Stimulated activated naive B cell treated with anti-CD40 and anti-IgM and Interleukin-4, amounts not matched to agents 10 μg/mL and 1 μg/mL and 100 μg/mL, for 72 hours (primary cell): Measurements from ENCODE around the gene TRIM66.

Source experiments
- ATAC-seq, 2 donors: fragments of 150-1000 bp; cut with Tn5 transposase; replicated peaks; 2 replicates each; pipeline ENCODE4 v1.10.0; 2021; ENCODE audit warnings: moderate library complexity in 1 of 2
- DNase-seq: peaks from one replicate; pipeline ENCODE4 v3.0.0; 2021
- H3K27ac Mint-ChIP-seq: one replicate; pipeline ENCODE4 v1.8.0; 2022; ENCODE audit warnings: mild to moderate bottlenecking, mixed read lengths
- H3K27me3 Mint-ChIP-seq, 2 donors: one replicate each; pipeline ENCODE4 v1.8.0; 2022; ENCODE audit warnings: mixed read lengths in 2 of 2
- H3K36me3 Mint-ChIP-seq, 2 donors: one replicate each; pipeline ENCODE4 v1.8.0; 2022; ENCODE audit warnings: mixed read lengths in 2 of 2, mild to moderate bottlenecking in 1 of 2
- H3K4me1 Mint-ChIP-seq, 2 donors: one replicate each; pipeline ENCODE4 v1.8.0; 2022; ENCODE audit warnings: mixed read lengths in 2 of 2, mild to moderate bottlenecking in 1 of 2
- H3K4me3 Mint-ChIP-seq, 2 donors: one replicate each; pipeline ENCODE4 v1.8.0; 2022; ENCODE audit warnings: mild to moderate bottlenecking in 2 of 2, mixed read lengths in 2 of 2, moderate library complexity in 1 of 2
- H3K9me3 Mint-ChIP-seq, 2 donors: one replicate each; pipeline ENCODE4 v1.8.0; 2022; ENCODE audit warnings: mixed read lengths in 2 of 2, mild to moderate bottlenecking in 1 of 2

The TRIM66 gene

GRCh38 chr11:8707541-8708191 lies 25.2 kb upstream of the TRIM66 start:
- no peaks in the 10 kb centered on the region for H3K27me3 Mint-ChIP-seq
- DNase-seq, result no peak
- peaks cover 4 to 5% of the 10 kb centered on the region in 2 donors for H3K36me3 Mint-ChIP-seq
- no peaks in the 10 kb centered on the region for H3K9me3 Mint-ChIP-seq
- no peak overlapping the region for H3K27ac Mint-ChIP-seq
- no peak overlapping the region for H3K4me3 Mint-ChIP-seq
- ATAC-seq, result no peak
- peaks cover 3 to 7% of the 10 kb centered on the region in 2 donors for H3K4me1 Mint-ChIP-seq

- H3K27ac Mint-ChIP-seq, result no peak overlapping the region
- no peak for ATAC-seq
- H3K4me1 Mint-ChIP-seq, result peaks cover 3 to 7% of the 10 kb centered on the region in 2 donors
- H3K4me3 Mint-ChIP-seq, result no peak overlapping the region
- no peaks in the 10 kb centered on the region for H3K9me3 Mint-ChIP-seq
- H3K27me3 Mint-ChIP-seq, result no peaks in the 10 kb centered on the region
- H3K36me3 Mint-ChIP-seq, result peaks cover 6 to 10% of the 10 kb centered on the region in 2 donors
- no peak for DNase-seq
These were observed 24.4 kb upstream of the TRIM66 start for GRCh38 chr11:8706673-8707432.

- no peak for DNase-seq
- H3K4me3 Mint-ChIP-seq, result no peak overlapping the region
- ATAC-seq, result no peak
These were observed 22.7 kb upstream of the TRIM66 start for GRCh38 chr11:8705146-8705545.

GRCh38 chr11:8704136-8704535 lies 21.7 kb upstream of the TRIM66 start:
- Mint-ChIP-seq H3K4me3 (no peak overlapping the region), H3K36me3 (peaks cover 6 to 16% of the 10 kb centered on the region in 2 donors), H3K27ac (no peak overlapping the region), H3K27me3 (no peaks in the 10 kb centered on the region), H3K9me3 (no peaks in the 10 kb centered on the region), H3K4me1 (peaks cover 10 to 19% of the 10 kb centered on the region in 2 donors)
- ATAC-seq, result no peak
- DNase-seq, result no peak

More at GRCh38 chr11:8705146-8705545, 22.7 kb upstream of the TRIM66 start:
- Mint-ChIP-seq H3K4me1 (peaks cover 3 to 9% of the 10 kb centered on the region in 2 donors), H3K27ac (no peak overlapping the region), H3K27me3 (no peaks in the 10 kb centered on the region), H3K9me3 (no peaks in the 10 kb centered on the region), H3K36me3 (peaks cover 6 to 16% of the 10 kb centered on the region in 2 donors)

GRCh38 chr11:8702598-8702915 lies 20.1 kb upstream of the TRIM66 start:
- no peak overlapping the region for H3K4me3 Mint-ChIP-seq
- H3K36me3 Mint-ChIP-seq, result peaks cover 7 to 17% of the 10 kb centered on the region in 2 donors
- H3K4me1 Mint-ChIP-seq, result peaks cover 14 to 25% of the 10 kb centered on the region in 2 donors
- H3K27me3 Mint-ChIP-seq, result no peaks in the 10 kb centered on the region
- ATAC-seq, result no peak
- no peaks in the 10 kb centered on the region for H3K9me3 Mint-ChIP-seq
- no peak for DNase-seq
- H3K27ac Mint-ChIP-seq, result no peak overlapping the region

- ATAC-seq, result no peak
- Mint-ChIP-seq H3K27me3 (no peaks in the 10 kb centered on the region), H3K36me3 (peaks cover 12 to 23% of the 10 kb centered on the region in 2 donors), H3K4me1 (peaks cover 15 to 30% of the 10 kb centered on the region in 2 donors), H3K4me3 (no peak overlapping the region), H3K27ac (no peak overlapping the region), H3K9me3 (no peaks in the 10 kb centered on the region)
- no peak for DNase-seq
These were observed 19.6 kb upstream of the TRIM66 start for GRCh38 chr11:8701891-8702597.

- no peak for DNase-seq
- Mint-ChIP-seq H3K27me3 (no peaks in the 10 kb centered on the region), H3K9me3 (no peaks in the 10 kb centered on the region), H3K36me3 (peaks cover 25 to 36% of the 10 kb centered on the region in 2 donors), H3K4me3 (no peak overlapping the region), H3K4me1 (peaks cover 12 to 25% of the 10 kb centered on the region in 2 donors), H3K27ac (no peak overlapping the region)
- no peak for ATAC-seq
These were observed 17.4 kb upstream of the TRIM66 start for GRCh38 chr11:8699903-8700302.

- Mint-ChIP-seq H3K4me1 (peaks cover 12 to 25% of the 10 kb centered on the region in 2 donors), H3K27me3 (no peaks in the 10 kb centered on the region), H3K36me3 (peaks cover 30 to 40% of the 10 kb centered on the region in 2 donors), H3K9me3 (no peaks in the 10 kb centered on the region), H3K4me3 (no peak overlapping the region), H3K27ac (no peak overlapping the region)
- DNase-seq (no peak), ATAC-seq (no peak)
These were observed 16.5 kb upstream of the TRIM66 start for GRCh38 chr11:8698917-8699441.

GRCh38 chr11:8698379-8698851 lies 15.9 kb upstream of the TRIM66 start:
- Mint-ChIP-seq H3K27me3 (no peaks in the 10 kb centered on the region), H3K9me3 (no peaks in the 10 kb centered on the region), H3K27ac (no peak overlapping the region), H3K4me1 (peaks cover 15 to 25% of the 10 kb centered on the region in 2 donors), H3K4me3 (no peak overlapping the region), H3K36me3 (peaks cover 31 to 46% of the 10 kb centered on the region in 2 donors)
- ATAC-seq (no peak), DNase-seq (no peak)

GRCh38 chr11:8697054-8697453 lies 14.6 kb upstream of the TRIM66 start:
- DNase-seq, result no peak
- Mint-ChIP-seq H3K9me3 (no peaks in the 10 kb centered on the region), H3K4me3 (no peak overlapping the region), H3K27ac (no peak overlapping the region), H3K4me1 (peaks cover 23 to 36% of the 10 kb centered on the region in 2 donors), H3K36me3 (peaks cover 41 to 55% of the 10 kb centered on the region in 2 donors), H3K27me3 (no peaks in the 10 kb centered on the region)
- ATAC-seq, result no peak

GRCh38 chr11:8694137-8694536 lies 11.7 kb upstream of the TRIM66 start:
- DNase-seq (no peak), ATAC-seq (no peak)
- Mint-ChIP-seq H3K9me3 (no peaks in the 10 kb centered on the region), H3K4me1 (peaks cover 23 to 35% of the 10 kb centered on the region in 2 donors), H3K27ac (peak overlapping the region; percentile 16), H3K4me3 (no peak overlapping the region), H3K36me3 (peaks cover 48 to 73% of the 10 kb centered on the region in 2 donors), H3K27me3 (no peaks in the 10 kb centered on the region)

GRCh38 chr11:8693555-8693954 lies 11.1 kb upstream of the TRIM66 start:
- H3K27me3 Mint-ChIP-seq, result no peaks in the 10 kb centered on the region
- no peak for ATAC-seq
- peak overlapping the region; percentile 31 for H3K27ac Mint-ChIP-seq
- H3K4me3 Mint-ChIP-seq, result no peak overlapping the region
- H3K9me3 Mint-ChIP-seq, result no peaks in the 10 kb centered on the region
- DNase-seq, result no peak
- peaks cover 24 to 36% of the 10 kb centered on the region in 2 donors for H3K4me1 Mint-ChIP-seq
- H3K36me3 Mint-ChIP-seq, result peaks cover 49 to 78% of the 10 kb centered on the region in 2 donors

- H3K9me3 Mint-ChIP-seq, result no peaks in the 10 kb centered on the region
- H3K4me1 Mint-ChIP-seq, result peaks cover 25 to 41% of the 10 kb centered on the region in 2 donors
- DNase-seq (no peak), ATAC-seq (no peak)
- no peak overlapping the region for H3K27ac Mint-ChIP-seq
- peaks cover 49 to 82% of the 10 kb centered on the region in 2 donors for H3K36me3 Mint-ChIP-seq
- H3K4me3 Mint-ChIP-seq, result no peak overlapping the region
- no peaks in the 10 kb centered on the region for H3K27me3 Mint-ChIP-seq
These were observed 10.6 kb upstream of the TRIM66 start for GRCh38 chr11:8693010-8693551.

- Mint-ChIP-seq H3K9me3 (no peaks in the 10 kb centered on the region), H3K36me3 (peaks cover 52 to 85% of the 10 kb centered on the region in 2 donors), H3K4me1 (peaks cover 29 to 45% of the 10 kb centered on the region in 2 donors), H3K4me3 (no peak overlapping the region), H3K27me3 (no peaks in the 10 kb centered on the region), H3K27ac (no peak overlapping the region)
- DNase-seq (no peak), ATAC-seq (no peak)
These were observed 10.0 kb upstream of the TRIM66 start for GRCh38 chr11:8692417-8692816.
